GM13977 (cell line): ENCODE measurements around the gene RFX8.
"Not testable (repeated sequence)": the region's sequence is repeated elsewhere in the genome, so short reads cannot be mapped to it uniquely, and the experiment has no call there.

Experiments
- DNase-seq: peaks from one replicate; pipeline ENCODE4 v3.0.0; 2012; ENCODE audit warnings: low spot score
- CTCF ChIP-seq: IDR thresholded peaks from 2 replicates; pipeline ENCODE4 v1.5.1; 2012; ENCODE audit warnings: mild to moderate bottlenecking, control low read depth; ENCODE audit not compliant: insufficient read depth; ENCODE audit errors: extremely low read depth, missing control alignments
- in situ Hi-C: fragments of 300-500 bp; cut with MboI; formaldehyde crosslinking; loops from one replicate; pipeline ENCODE4 v1.12.0; 2022; ENCODE audit warnings: low sequenced_read_pairs, low pct_unique_long_range_greater_than_20kb, mixed read lengths, inconsistent platforms; ENCODE audit not compliant: unreplicated experiment

RFX8 gene

DNA sequence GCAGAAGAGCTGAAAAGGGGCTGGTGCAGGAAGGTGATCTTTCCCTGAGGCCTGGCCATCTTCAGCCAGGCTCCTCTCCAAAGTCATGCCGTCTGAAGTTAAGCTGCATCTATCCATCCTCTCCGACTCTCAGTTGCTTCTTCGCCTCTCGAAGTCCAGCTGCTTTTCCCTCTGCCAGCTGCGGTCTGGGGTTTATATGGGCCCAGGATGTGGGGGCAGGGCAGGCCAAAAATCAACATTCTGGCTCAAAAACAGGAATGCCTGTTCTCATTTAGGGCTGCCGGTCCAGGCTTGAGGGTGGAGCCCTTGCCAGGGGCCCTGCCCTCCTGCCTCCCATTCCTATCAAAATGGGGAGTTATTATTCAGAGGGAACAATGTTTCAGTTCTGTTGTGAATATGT is 118.9 kb downstream of the RFX8 start:
- in situ Hi-C loops = loop anchor here (25.0 kb wide), 1 partner anchor 94 kb away; the partner anchor contains the start of gene CNOT11
- no peak for TF ChIP-seq CTCF
- DNase-seq = no peak

DNA sequence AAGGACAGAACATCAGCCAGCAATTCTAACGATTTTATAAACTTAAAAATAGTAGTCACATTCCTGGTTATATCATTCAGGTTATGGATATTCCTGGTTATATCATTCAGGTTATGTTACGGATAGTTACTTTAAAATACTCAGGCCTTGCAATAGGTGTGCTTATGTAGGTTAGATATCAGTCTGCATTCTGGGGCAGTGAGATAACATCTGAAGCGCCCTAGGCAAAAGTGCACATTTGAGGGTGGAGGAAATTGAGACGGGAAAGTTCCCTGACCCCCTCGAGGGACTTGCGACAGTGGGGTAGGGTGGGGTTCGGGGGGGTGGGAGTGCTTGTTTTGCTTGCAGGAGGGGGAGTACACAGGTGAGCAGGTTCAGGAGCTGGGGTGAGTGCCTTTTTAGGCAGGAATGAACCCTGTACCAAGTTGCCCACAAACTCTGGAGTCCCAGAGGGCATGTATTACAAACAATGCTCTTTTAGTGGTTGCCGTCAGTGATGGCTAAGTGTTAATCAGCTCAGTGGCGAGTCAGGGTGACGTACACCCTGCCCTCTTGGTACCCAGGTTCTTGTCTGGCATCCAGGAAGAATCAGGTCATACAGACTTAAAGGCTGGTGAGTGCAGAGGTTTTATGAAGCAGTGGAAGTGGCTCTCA is 119.4 kb downstream of the RFX8 start:
- in situ Hi-C loops = loop anchor here (25.0 kb wide), 1 partner anchor 93 kb away; the partner anchor contains the start of gene CNOT11
- no peak for DNase-seq
- no peak for TF ChIP-seq CTCF

DNA sequence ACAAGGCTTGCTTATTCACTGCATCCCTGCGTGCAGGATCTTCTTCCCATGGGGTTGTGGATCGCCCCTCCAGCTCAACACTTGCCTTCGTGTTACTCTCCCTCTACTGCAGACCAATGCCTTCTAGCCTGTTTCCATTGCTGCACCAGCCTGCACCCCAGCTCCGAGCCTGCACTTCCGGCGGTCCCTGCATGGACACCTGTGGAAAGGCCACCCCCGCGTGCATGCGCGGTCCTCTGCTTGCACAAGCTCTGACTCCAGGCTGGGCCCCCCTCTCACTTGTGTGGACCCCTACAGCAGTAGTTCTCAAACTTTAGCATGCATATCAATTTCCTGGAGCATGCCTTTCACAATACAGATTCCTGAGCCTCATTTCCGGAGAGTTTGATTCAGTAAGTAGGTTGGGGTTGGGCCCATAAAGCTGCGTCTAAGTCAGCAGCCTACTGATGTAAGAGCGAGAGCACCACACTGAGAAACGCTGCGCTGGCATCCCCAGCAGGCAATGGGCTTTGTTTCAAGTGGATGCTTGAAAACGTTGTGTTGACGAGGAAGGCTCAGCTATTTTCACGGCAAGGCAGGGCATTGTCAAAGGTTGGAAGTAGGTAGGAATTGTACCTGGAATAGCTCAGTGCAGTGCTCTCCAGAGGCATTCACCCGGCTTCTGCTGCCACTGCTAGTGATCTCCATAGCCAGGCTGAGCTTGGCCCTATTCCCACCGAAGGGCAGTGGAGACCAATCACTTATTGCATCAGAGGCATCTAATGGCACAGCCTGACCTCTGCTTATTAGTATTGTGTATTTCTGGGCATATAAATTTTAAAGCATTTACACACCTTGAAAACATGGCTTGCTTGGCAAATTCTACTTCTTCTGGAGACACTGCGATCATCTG is 120.2 kb downstream of the RFX8 start:
- DNase-seq = no peak
- in situ Hi-C loops = loop anchor here (25.0 kb wide), 1 partner anchor 92 kb away; the partner anchor contains the start of gene CNOT11
- TF ChIP-seq CTCF = no peak

DNA sequence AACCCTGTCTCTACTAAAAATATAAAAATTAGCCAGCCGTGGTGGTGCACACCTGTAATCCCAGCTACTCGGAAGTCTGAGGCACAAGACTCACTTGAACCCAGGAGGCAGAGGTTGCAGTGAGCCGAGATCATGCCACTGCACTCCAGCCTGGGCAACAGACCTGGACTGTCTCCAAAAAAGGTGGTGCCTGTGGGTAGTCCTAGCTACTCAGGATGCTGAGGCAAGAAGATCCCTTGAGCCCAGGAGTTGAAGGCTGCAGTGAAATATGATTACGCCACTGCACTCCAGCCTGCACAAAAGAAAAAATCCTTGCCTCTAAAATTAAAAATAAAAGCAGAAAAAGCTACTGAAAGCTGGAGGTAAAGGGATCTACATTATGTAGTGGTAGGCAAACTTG is 122.3 kb downstream of the RFX8 start:
- DNase-seq = not testable (repeated sequence)
- in situ Hi-C loops = loop anchor here (25.0 kb wide), 1 partner anchor 90 kb away; the partner anchor contains the start of gene CNOT11

- no peak for DNase-seq
Observed at GRCh38 chr2:101351207-101351606, 123.7 kb downstream of the RFX8 start.

DNA sequence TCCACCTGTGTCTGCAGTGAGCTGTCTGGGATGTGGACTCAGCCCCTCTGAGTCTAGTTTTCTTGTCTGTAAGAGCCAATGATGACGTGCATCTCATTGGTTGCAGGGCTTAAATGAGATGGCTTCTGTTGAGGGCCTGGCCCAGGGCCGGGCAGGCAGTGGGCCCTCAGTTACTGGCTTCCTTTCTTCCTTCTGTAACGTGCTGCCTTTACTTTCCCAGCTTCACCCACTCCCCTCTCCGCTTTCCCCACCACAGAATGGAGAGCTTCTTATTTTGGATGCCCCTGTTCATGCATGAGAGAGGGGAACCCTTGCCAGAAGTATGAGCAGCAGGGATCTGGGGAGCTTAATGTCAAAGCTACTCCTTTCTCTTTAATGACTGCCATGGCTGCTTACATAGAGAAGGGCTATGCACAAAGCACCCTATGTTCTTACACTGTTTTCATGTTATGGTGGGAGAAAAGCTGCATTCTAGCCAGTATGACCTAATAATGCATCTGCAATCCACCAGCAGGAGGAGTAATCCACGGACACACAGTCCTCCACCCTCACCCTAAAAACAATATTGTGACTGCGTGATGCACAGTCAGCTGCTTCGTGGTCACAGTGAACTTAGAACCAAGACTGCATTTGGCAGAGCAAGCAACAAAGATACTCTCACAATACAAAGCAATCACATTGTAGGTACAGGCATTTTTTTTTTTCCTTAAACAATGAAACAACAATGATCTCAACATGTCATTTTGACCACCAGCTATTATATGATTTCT is 124.8 kb downstream of the RFX8 start:
- TF ChIP-seq CTCF = no peak
- in situ Hi-C loops = loop anchor here (25.0 kb wide), 1 partner anchor 88 kb away; the partner anchor contains the start of gene CNOT11
- no peak for DNase-seq

More at GRCh38 chr2:101351207-101351606, 123.7 kb downstream of the RFX8 start:
- in situ Hi-C loops = loop anchor here (25.0 kb wide), 1 partner anchor 89 kb away; the partner anchor contains the start of gene CNOT11
- TF ChIP-seq CTCF = no peak
